ENCODE results near the gene ADRA2C. TPM values are rescaled to one million over a fixed set of nuclear protein-coding genes. Genes with fewer than 3 reads are reported as not detected.

Gene ADRA2C
- total and polyA plus RNA-seq, 4 donors: 9.6 to 72.2 (median 42.7) TPM

GRCh38 chr4:3799496-3799895, 33.3 kb downstream of the ADRA2C start:
- Histone ChIP-seq H3K27me3 (ENCODE audit: control insufficient read depth in 1 of 2, insufficient read depth in 2 of 2, low read length in 1 of 2) (no peaks in the 10 kb centered on the region), H3K27ac (ENCODE audit: low read depth in 1 of 2, low read length in 2 of 2) (no peak overlapping the region), H3K9me3 (ENCODE audit: control insufficient read depth, low read length) (peaks cover 9% of the 10 kb centered on the region), H3K36me3 (ENCODE audit: control insufficient read depth in 1 of 2, insufficient read depth in 2 of 2, low read length in 1 of 2) (no peaks in the 10 kb centered on the region), H3K4me1 (ENCODE audit: control insufficient read depth in 1 of 2, insufficient read depth in 2 of 2, low read length in 2 of 2) (no peaks in the 10 kb centered on the region), H3K4me3 (ENCODE audit: low read length in 2 of 2) (no peak overlapping the region)
- ATAC-seq (ENCODE audit: low FRiP score) (no peak), DNase-seq (peak; percentile 32 to 44)
- 83 to 85% methylated on average over 13 of the region's 13 CpGs for WGBS, 2 donors
- intact Hi-C loops (cut with DNase I): loop anchor here in 1 of 2 donors (10.0 kb wide), 1 partner anchor 45 kb away; no protein-coding TSS in a partner anchor

- peaks cover 9% of the 10 kb centered on the region for H3K9me3 ChIP-seq (ENCODE audit: control insufficient read depth, low read length)
- no peak overlapping the region for H3K4me3 ChIP-seq (ENCODE audit: low read length in 2 of 2)
- no peak overlapping the region for H3K27ac ChIP-seq (ENCODE audit: low read depth in 1 of 2, low read length in 2 of 2)
- no peaks in the 10 kb centered on the region for H3K36me3 ChIP-seq (ENCODE audit: control insufficient read depth in 1 of 2, insufficient read depth in 2 of 2, low read length in 1 of 2)
- no peak for ATAC-seq (ENCODE audit: low FRiP score)
- intact Hi-C loops (cut with DNase I): no loop called here
- no peaks in the 10 kb centered on the region for H3K4me1 ChIP-seq (ENCODE audit: control insufficient read depth in 1 of 2, insufficient read depth in 2 of 2, low read length in 2 of 2)
- 73 to 80% methylated on average over 12 of the region's 12 CpGs for WGBS, 2 donors
- peak; percentile 23 to 28 for DNase-seq
- H3K27me3 ChIP-seq (ENCODE audit: control insufficient read depth in 1 of 2, insufficient read depth in 2 of 2, low read length in 1 of 2): no peaks in the 10 kb centered on the region
Observed at GRCh38 chr4:3800351-3800750, 34.2 kb downstream of the ADRA2C start.

- ATAC-seq (ENCODE audit: low FRiP score): no peak
- no peak overlapping the region for H3K27ac ChIP-seq (ENCODE audit: low read depth in 1 of 2, low read length in 2 of 2)
- H3K36me3 ChIP-seq (ENCODE audit: control insufficient read depth in 1 of 2, insufficient read depth in 2 of 2, low read length in 1 of 2): no peaks in the 10 kb centered on the region
- no peaks in the 10 kb centered on the region for H3K4me1 ChIP-seq (ENCODE audit: control insufficient read depth in 1 of 2, insufficient read depth in 2 of 2, low read length in 2 of 2)
- DNase-seq: peak; percentile 16 to 54
- intact Hi-C loops (cut with DNase I): no loop called here
- no peaks in the 10 kb centered on the region for H3K27me3 ChIP-seq (ENCODE audit: control insufficient read depth in 1 of 2, insufficient read depth in 2 of 2, low read length in 1 of 2)
- no peak overlapping the region for H3K4me3 ChIP-seq (ENCODE audit: low read length in 2 of 2)
- WGBS, 2 donors: 80 to 84% methylated on average over 8 of the region's 8 CpGs
- H3K9me3 ChIP-seq (ENCODE audit: control insufficient read depth, low read length): peaks cover 5% of the 10 kb centered on the region
Observed at GRCh38 chr4:3801521-3801920, 35.3 kb downstream of the ADRA2C start.

- H3K27me3 ChIP-seq (ENCODE audit: control insufficient read depth in 1 of 2, insufficient read depth in 2 of 2, low read length in 1 of 2): no peaks in the 10 kb centered on the region
- H3K9me3 ChIP-seq (ENCODE audit: control insufficient read depth, low read length): peaks cover under 1% of the 10 kb centered on the region
- peak; percentile 17 to 45 for DNase-seq
- H3K4me3 ChIP-seq (ENCODE audit: low read length in 2 of 2): no peak overlapping the region
- ATAC-seq (ENCODE audit: low FRiP score): no peak
- no peaks in the 10 kb centered on the region for H3K4me1 ChIP-seq (ENCODE audit: control insufficient read depth in 1 of 2, insufficient read depth in 2 of 2, low read length in 2 of 2)
- WGBS, 2 donors: 63 to 69% methylated on average over 14 to 15 of the region's 15 CpGs
- H3K36me3 ChIP-seq (ENCODE audit: control insufficient read depth in 1 of 2, insufficient read depth in 2 of 2, low read length in 1 of 2): no peaks in the 10 kb centered on the region
- intact Hi-C loops (cut with DNase I): no loop called here
- no peak overlapping the region for H3K27ac ChIP-seq (ENCODE audit: low read depth in 1 of 2, low read length in 2 of 2)
Observed at GRCh38 chr4:3801931-3802550, 35.9 kb downstream of the ADRA2C start.

GRCh38 chr4:3802571-3803474, 36.6 kb downstream of the ADRA2C start:
- no peak overlapping the region for H3K4me3 ChIP-seq (ENCODE audit: low read length in 2 of 2)
- H3K9me3 ChIP-seq (ENCODE audit: control insufficient read depth, low read length): no peaks in the 10 kb centered on the region
- intact Hi-C loops (cut with DNase I): no loop called here
- 39 to 46% methylated on average over 12 to 13 of the region's 13 CpGs for WGBS, 2 donors
- DNase-seq (peak; percentile 30 to 64), ATAC-seq (ENCODE audit: low FRiP score) (peak; percentile 15)
- no peaks in the 10 kb centered on the region for H3K36me3 ChIP-seq (ENCODE audit: control insufficient read depth in 1 of 2, insufficient read depth in 2 of 2, low read length in 1 of 2)
- H3K27ac ChIP-seq (ENCODE audit: low read depth in 1 of 2, low read length in 2 of 2): no peak overlapping the region
- no peaks in the 10 kb centered on the region for H3K27me3 ChIP-seq (ENCODE audit: control insufficient read depth in 1 of 2, insufficient read depth in 2 of 2, low read length in 1 of 2)
- H3K4me1 ChIP-seq (ENCODE audit: control insufficient read depth in 1 of 2, insufficient read depth in 2 of 2, low read length in 2 of 2): no peaks in the 10 kb centered on the region

GRCh38 chr4:3803475-3803847, 37.3 kb downstream of the ADRA2C start:
- H3K36me3 ChIP-seq (ENCODE audit: control insufficient read depth in 1 of 2, insufficient read depth in 2 of 2, low read length in 1 of 2): no peaks in the 10 kb centered on the region
- intact Hi-C loops (cut with DNase I): no loop called here
- no peak overlapping the region for H3K27ac ChIP-seq (ENCODE audit: low read depth in 1 of 2, low read length in 2 of 2)
- no peaks in the 10 kb centered on the region for H3K27me3 ChIP-seq (ENCODE audit: control insufficient read depth in 1 of 2, insufficient read depth in 2 of 2, low read length in 1 of 2)
- no peaks in the 10 kb centered on the region for H3K9me3 ChIP-seq (ENCODE audit: control insufficient read depth, low read length)
- ATAC-seq (ENCODE audit: low FRiP score) (no peak), DNase-seq (peak in 1 of 2 donors; percentile 47)
- no peak overlapping the region for H3K4me3 ChIP-seq (ENCODE audit: low read length in 2 of 2)
- H3K4me1 ChIP-seq (ENCODE audit: control insufficient read depth in 1 of 2, insufficient read depth in 2 of 2, low read length in 2 of 2): no peaks in the 10 kb centered on the region
- WGBS, 2 donors: 50 to 55% methylated on average over 18 of the region's 18 CpGs

GRCh38 chr4:3803946-3804345, 37.8 kb downstream of the ADRA2C start:
- no peak for ATAC-seq (ENCODE audit: low FRiP score)
- Histone ChIP-seq H3K27ac (ENCODE audit: low read depth in 1 of 2, low read length in 2 of 2) (no peak overlapping the region), H3K4me3 (ENCODE audit: low read length in 2 of 2) (no peak overlapping the region), H3K36me3 (ENCODE audit: control insufficient read depth in 1 of 2, insufficient read depth in 2 of 2, low read length in 1 of 2) (no peaks in the 10 kb centered on the region), H3K27me3 (ENCODE audit: control insufficient read depth in 1 of 2, insufficient read depth in 2 of 2, low read length in 1 of 2) (no peaks in the 10 kb centered on the region), H3K4me1 (ENCODE audit: control insufficient read depth in 1 of 2, insufficient read depth in 2 of 2, low read length in 2 of 2) (no peaks in the 10 kb centered on the region), H3K9me3 (ENCODE audit: control insufficient read depth, low read length) (no peaks in the 10 kb centered on the region)
- DNase-seq: peak; percentile 25 to 45
- 78 to 93% methylated on average over 7 to 8 of the region's 8 CpGs for WGBS, 2 donors
- intact Hi-C loops (cut with DNase I): no loop called here

- Histone ChIP-seq H3K36me3 (ENCODE audit: control insufficient read depth in 1 of 2, insufficient read depth in 2 of 2, low read length in 1 of 2) (no peaks in the 10 kb centered on the region), H3K9me3 (ENCODE audit: control insufficient read depth, low read length) (no peaks in the 10 kb centered on the region), H3K4me1 (ENCODE audit: control insufficient read depth in 1 of 2, insufficient read depth in 2 of 2, low read length in 2 of 2) (no peaks in the 10 kb centered on the region), H3K4me3 (ENCODE audit: low read length in 2 of 2) (no peak overlapping the region), H3K27me3 (ENCODE audit: control insufficient read depth in 1 of 2, insufficient read depth in 2 of 2, low read length in 1 of 2) (no peaks in the 10 kb centered on the region), H3K27ac (ENCODE audit: low read depth in 1 of 2, low read length in 2 of 2) (no peak overlapping the region)
- peak; percentile 18 to 23 for DNase-seq
- intact Hi-C loops (cut with DNase I): no loop called here
- 91 to 92% methylated on average over 8 of the region's 8 CpGs for WGBS, 2 donors
- ATAC-seq (ENCODE audit: low FRiP score): no peak
Observed at GRCh38 chr4:3805026-3805425, 38.8 kb downstream of the ADRA2C start.

GRCh38 chr4:3805731-3806130, 39.5 kb downstream of the ADRA2C start:
- no peaks in the 10 kb centered on the region for H3K27me3 ChIP-seq (ENCODE audit: control insufficient read depth in 1 of 2, insufficient read depth in 2 of 2, low read length in 1 of 2)
- 91 to 94% methylated on average over 11 of the region's 11 CpGs for WGBS, 2 donors
- H3K4me1 ChIP-seq (ENCODE audit: control insufficient read depth in 1 of 2, insufficient read depth in 2 of 2, low read length in 2 of 2): no peaks in the 10 kb centered on the region
- intact Hi-C loops (cut with DNase I): no loop called here
- no peaks in the 10 kb centered on the region for H3K36me3 ChIP-seq (ENCODE audit: control insufficient read depth in 1 of 2, insufficient read depth in 2 of 2, low read length in 1 of 2)
- H3K27ac ChIP-seq (ENCODE audit: low read depth in 1 of 2, low read length in 2 of 2): no peak overlapping the region
- ATAC-seq (ENCODE audit: low FRiP score) (no peak), DNase-seq (peak; percentile 30 to 59)
- no peaks in the 10 kb centered on the region for H3K9me3 ChIP-seq (ENCODE audit: control insufficient read depth, low read length)
- H3K4me3 ChIP-seq (ENCODE audit: low read length in 2 of 2): no peak overlapping the region
